Right lobe of liver (tissue), 6 donors: Measurements from ENCODE around the gene PHEX. TPM values are rescaled to one million over a fixed set of nuclear protein-coding genes. Genes with fewer than 3 reads are reported as not detected.

ENCODE experiments used
- ATAC-seq, 4 donors: fragments of 200-7000 bp; cut with Tn5 transposase; one replicate each; pipeline ENCODE4 v1.9.1; 2020; ENCODE audit warnings: mild to moderate bottlenecking in 4 of 4, moderate library complexity in 4 of 4
- DNase-seq, 3 donors: peaks; one replicate each; pipeline ENCODE4 v3.0.0-alpha.2; 2020
- H3K27ac ChIP-seq, 3 donors: fragments of 200-600 bp; one replicate each; pipeline ENCODE4 v1.8.0; 2022
- H3K27me3 ChIP-seq, 2 donors: fragments of 200-600 bp; one replicate each; pipeline ENCODE4 v1.8.0; 2022
- H3K36me3 ChIP-seq, 4 donors: fragments of 200-600 bp; sonication (generic) in 1 of 4; one replicate each; pipeline versions ENCODE4 v1.5.1 to v1.8.0; 2017 to 2022; ENCODE audit warnings: control low read depth in 1 of 4
- H3K4me1 ChIP-seq, 4 donors: fragments of 200-600 bp; sonication (generic) in 1 of 4; one replicate each; pipeline versions ENCODE4 v1.5.1 to v1.8.0; 2017 to 2022; ENCODE audit warnings: control low read depth in 1 of 4
- H3K4me3 ChIP-seq, 3 donors: fragments of 200-600 bp; one replicate each; pipeline ENCODE4 v1.8.0; 2022
- H3K9me3 ChIP-seq, 4 donors: fragments of 200-600 bp; sonication (generic) in 1 of 4; one replicate each; pipeline versions ENCODE4 v1.5.1 to v1.8.0; 2017 to 2022; ENCODE audit warnings: control low read depth in 1 of 4
- CTCF ChIP-seq, 4 donors: fragments of 200-600 bp in 3 of 4; fragments of 450-650 bp in 1 of 4; IDR thresholded peaks; one replicate each; pipeline versions ENCODE4 v1.5.1 to v1.8.0; 2016 to 2022; ENCODE audit warnings: antibody characterized with exemption in 4 of 4, mild to moderate bottlenecking in 2 of 4
- POLR2A ChIP-seq: fragments of 450-650 bp; IDR thresholded peaks from one replicate; pipeline ENCODE4 v1.6.1; 2017; ENCODE audit warnings: antibody characterized with exemption, mild to moderate bottlenecking
- WGBS: methylation state at CpG from one replicate; pipeline ENCODE4 v1.1.6; 2018; ENCODE audit warnings: low coverage, low lambda C conversion rate; ENCODE audit not compliant: insufficient coverage; ENCODE audit errors: missing lambda C conversion rate; 5-methylcytosine and 5-hydroxymethylcytosine counted together
- intact Hi-C, 2 donors: fragments of 100-400 bp; cut with DNase I; formaldehyde crosslinking; loops; one replicate each; pipeline versions ENCODE4 v1.11.2 to v1.14.1; 2022
- total RNA-seq, 6 experiments: library from RNA; depleted of rRNA in 2 of 6; stranded (reverse); fragments of >200 nt in 2 of 6; fragmentation: NEBNext Ultra II Directional in 3 of 6; extraction: Animal tissue kit (Norgen Biotek cat#: 25700) in 3 of 6; gene quantifications; one replicate each; pipeline versions ENCODE4 v1.1.0 to v1.2.4, GENCODE V29; 2016 to 2023
- donor health status: DM: no; HTN: yes; CAD: no.
- donor health status: DM: no; HTN: no; CAD: no.
- donor health status: DM: no; HTN: no; CAD: no.
- donor health status: DM: no; HTN: yes; CAD: no.
- donor health status: DM: no; HTN: yes; CAD: no.

The PHEX gene
- total RNA-seq, 6 experiments from 2014 or later = 0.13 TPM; not detected in 5

- Histone ChIP-seq H3K9me3 (no peaks in the 10 kb centered on the region), H3K27me3 (peaks cover 0 to 4% of the 10 kb centered on the region in 2 donors), H3K36me3 (no peaks in the 10 kb centered on the region), H3K27ac (no peak overlapping the region), H3K4me3 (no peak overlapping the region), H3K4me1 (no peaks in the 10 kb centered on the region)
- intact Hi-C loops = no loop called here
- no peak for ATAC-seq
- no peak for DNase-seq
- TF ChIP-seq CTCF (IDR thresholded peaks at IDR 0.05) (no peak), POLR2A (no peak)
- 75% methylated on average over 1 of the region's 1 CpG for WGBS
Observed at GRCh38 chrX:22126327-22126726, 94.2 kb downstream of the PHEX start.

- H3K9me3 ChIP-seq = no peaks in the 10 kb centered on the region
- no peak for ATAC-seq
- DNase-seq = no peak
- intact Hi-C loops = no loop called here
- no peak overlapping the region for H3K27ac ChIP-seq
- TF ChIP-seq CTCF (IDR thresholded peaks at IDR 0.05) = no peak
- no peak for TF ChIP-seq POLR2A
- WGBS = 52% methylated on average over 4 of the region's 4 CpGs
- H3K36me3 ChIP-seq = no peaks in the 10 kb centered on the region
- no peak overlapping the region for H3K4me3 ChIP-seq
- H3K4me1 ChIP-seq = no peaks in the 10 kb centered on the region
- H3K27me3 ChIP-seq = peaks cover 0 to 9% of the 10 kb centered on the region in 2 donors
Observed at GRCh38 chrX:22128961-22129360, 96.8 kb downstream of the PHEX start.

- no peak overlapping the region for H3K4me3 ChIP-seq
- DNase-seq = no peak
- no peaks in the 10 kb centered on the region for H3K4me1 ChIP-seq
- no peaks in the 10 kb centered on the region for H3K9me3 ChIP-seq
- H3K27me3 ChIP-seq = peaks cover 0 to 6% of the 10 kb centered on the region in 2 donors
- peak in 1 of 4 donors; percentile 26 for ATAC-seq
- H3K27ac ChIP-seq = no peak overlapping the region
- no peak for TF ChIP-seq POLR2A
- no peak for TF ChIP-seq CTCF (IDR thresholded peaks at IDR 0.05)
- no peaks in the 10 kb centered on the region for H3K36me3 ChIP-seq
- intact Hi-C loops = no loop called here
- 28% methylated on average over 4 of the region's 4 CpGs for WGBS
Observed at GRCh38 chrX:22134681-22135080, 102.6 kb downstream of the PHEX start.

GRCh38 chrX:22135171-22135711, 103.1 kb downstream of the PHEX start:
- peaks cover 0 to 6% of the 10 kb centered on the region in 2 donors for H3K27me3 ChIP-seq
- H3K27ac ChIP-seq = no peak overlapping the region
- 38% methylated on average over 3 of the region's 4 CpGs for WGBS
- H3K9me3 ChIP-seq = no peaks in the 10 kb centered on the region
- DNase-seq = no peak
- TF ChIP-seq POLR2A (no peak), CTCF (IDR thresholded peaks at IDR 0.05) (no peak)
- no peak for ATAC-seq
- H3K4me3 ChIP-seq = no peak overlapping the region
- no peaks in the 10 kb centered on the region for H3K36me3 ChIP-seq
- intact Hi-C loops = no loop called here
- no peaks in the 10 kb centered on the region for H3K4me1 ChIP-seq
